ENCODE results near the gene BST2.
A peak's percentile ranks its signal among the peaks of the same experiment; 100 is the strongest.

The BST2 gene

DNA sequence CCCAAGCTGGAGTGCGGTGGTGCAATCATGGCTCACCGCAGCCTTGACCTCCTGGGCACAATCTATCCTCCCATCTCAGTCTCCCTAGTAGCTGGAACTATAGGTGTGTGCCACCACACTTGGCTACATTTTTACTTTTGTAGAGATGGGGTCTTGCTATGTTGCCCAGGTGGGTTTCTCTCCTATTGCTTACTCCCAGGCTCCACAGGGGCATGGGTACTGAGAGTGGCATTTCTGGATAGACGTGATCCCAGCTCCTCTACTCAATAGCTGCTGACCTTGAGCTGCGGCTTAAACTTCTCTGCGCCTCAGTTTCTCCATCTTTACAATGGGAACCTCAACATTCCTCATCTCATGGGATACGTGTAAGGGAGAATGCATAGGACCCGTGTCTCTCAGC, 26.0 kb upstream of the BST2 start:
- H3K4me1 ChIP-seq (ENCODE audit: low read length) = no peaks in the 10 kb centered on the region
- no peak for TF ChIP-seq EZH2phosphoT487 (IDR thresholded peaks at IDR 0.05; ENCODE audit: low read depth)
- TF ChIP-seq, protein P1, sequence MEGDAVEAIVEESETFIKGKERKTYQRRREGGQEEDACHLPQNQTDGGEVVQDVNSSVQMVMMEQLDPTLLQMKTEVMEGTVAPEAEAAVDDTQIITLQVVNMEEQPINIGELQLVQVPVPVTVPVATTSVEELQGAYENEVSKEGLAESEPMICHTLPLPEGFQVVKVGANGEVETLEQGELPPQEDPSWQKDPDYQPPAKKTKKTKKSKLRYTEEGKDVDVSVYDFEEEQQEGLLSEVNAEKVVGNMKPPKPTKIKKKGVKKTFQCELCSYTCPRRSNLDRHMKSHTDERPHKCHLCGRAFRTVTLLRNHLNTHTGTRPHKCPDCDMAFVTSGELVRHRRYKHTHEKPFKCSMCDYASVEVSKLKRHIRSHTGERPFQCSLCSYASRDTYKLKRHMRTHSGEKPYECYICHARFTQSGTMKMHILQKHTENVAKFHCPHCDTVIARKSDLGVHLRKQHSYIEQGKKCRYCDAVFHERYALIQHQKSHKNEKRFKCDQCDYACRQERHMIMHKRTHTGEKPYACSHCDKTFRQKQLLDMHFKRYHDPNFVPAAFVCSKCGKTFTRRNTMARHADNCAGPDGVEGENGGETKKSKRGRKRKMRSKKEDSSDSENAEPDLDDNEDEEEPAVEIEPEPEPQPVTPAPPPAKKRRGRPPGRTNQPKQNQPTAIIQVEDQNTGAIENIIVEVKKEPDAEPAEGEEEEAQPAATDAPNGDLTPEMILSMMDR (IDR thresholded peaks at IDR 0.05; ENCODE audit: low read depth, low read length) = no peak
- H3K79me2 ChIP-seq (ENCODE audit: low read length) = no peaks in the 10 kb centered on the region
- no peak overlapping the region for H3K4me3 ChIP-seq (ENCODE audit: low read length)
- no peaks in the 10 kb centered on the region for H4K20me1 ChIP-seq (ENCODE audit: insufficient read depth, low read length)
- no peaks in the 10 kb centered on the region for H3K27me3 ChIP-seq (ENCODE audit: low read depth, low read length)
- no peak overlapping the region for H3K27ac ChIP-seq (ENCODE audit: low read length)
- H3K9ac ChIP-seq (ENCODE audit: low read length) = no peak overlapping the region
- no peaks in the 10 kb centered on the region for H3K36me3 ChIP-seq (replicated peaks; ENCODE audit: low read depth, low read length)
- H2AFZ ChIP-seq (ENCODE audit: low read depth, low read length) = no peak overlapping the region
- no peaks in the 10 kb centered on the region for H3K9me3 ChIP-seq (ENCODE audit: insufficient read depth, low read length)
- H3K4me2 ChIP-seq (ENCODE audit: low read length) = no peak overlapping the region

DNA sequence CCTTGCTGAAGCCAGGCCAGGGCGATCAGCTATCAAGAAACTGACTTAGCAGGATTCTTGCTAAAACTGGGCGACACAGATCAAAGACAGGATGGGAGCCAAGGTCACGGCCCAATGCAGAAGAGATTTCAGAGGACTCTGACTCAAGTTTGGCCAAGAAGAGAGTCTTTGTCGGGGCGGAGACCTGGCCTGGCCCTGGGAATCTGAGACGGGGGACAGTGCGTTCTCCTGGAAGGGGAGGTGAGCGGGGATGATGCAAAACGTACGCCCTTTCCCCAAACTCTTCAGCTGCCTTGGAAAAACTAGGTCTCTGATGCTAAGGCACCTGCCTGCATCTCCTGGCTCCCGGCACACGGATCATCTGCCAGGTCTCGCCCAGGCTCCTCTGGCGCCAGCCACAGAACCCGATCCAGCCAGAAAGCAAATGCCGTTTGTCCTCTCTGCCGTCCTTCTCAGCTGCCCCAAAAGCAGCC, 24.2 kb upstream of the BST2 start:
- no peaks in the 10 kb centered on the region for H3K9me3 ChIP-seq (ENCODE audit: insufficient read depth, low read length)
- no peaks in the 10 kb centered on the region for H3K79me2 ChIP-seq (ENCODE audit: low read length)
- no peak overlapping the region for H3K27ac ChIP-seq (ENCODE audit: low read length)
- H3K9ac ChIP-seq (ENCODE audit: low read length) = no peak overlapping the region
- H3K27me3 ChIP-seq (ENCODE audit: low read depth, low read length) = no peaks in the 10 kb centered on the region
- H3K4me2 ChIP-seq (ENCODE audit: low read length) = no peak overlapping the region
- H3K4me3 ChIP-seq (ENCODE audit: low read length) = no peak overlapping the region
- no peak overlapping the region for H2AFZ ChIP-seq (ENCODE audit: low read depth, low read length)
- H3K36me3 ChIP-seq (replicated peaks; ENCODE audit: low read depth, low read length) = no peaks in the 10 kb centered on the region
- H4K20me1 ChIP-seq (ENCODE audit: insufficient read depth, low read length) = no peaks in the 10 kb centered on the region
- TF ChIP-seq, protein P1 (IDR thresholded peaks at IDR 0.05; ENCODE audit: low read depth, low read length) = no peak
- no peak for TF ChIP-seq EZH2phosphoT487 (IDR thresholded peaks at IDR 0.05; ENCODE audit: low read depth)
- H3K4me1 ChIP-seq (ENCODE audit: low read length) = no peaks in the 10 kb centered on the region

DNA sequence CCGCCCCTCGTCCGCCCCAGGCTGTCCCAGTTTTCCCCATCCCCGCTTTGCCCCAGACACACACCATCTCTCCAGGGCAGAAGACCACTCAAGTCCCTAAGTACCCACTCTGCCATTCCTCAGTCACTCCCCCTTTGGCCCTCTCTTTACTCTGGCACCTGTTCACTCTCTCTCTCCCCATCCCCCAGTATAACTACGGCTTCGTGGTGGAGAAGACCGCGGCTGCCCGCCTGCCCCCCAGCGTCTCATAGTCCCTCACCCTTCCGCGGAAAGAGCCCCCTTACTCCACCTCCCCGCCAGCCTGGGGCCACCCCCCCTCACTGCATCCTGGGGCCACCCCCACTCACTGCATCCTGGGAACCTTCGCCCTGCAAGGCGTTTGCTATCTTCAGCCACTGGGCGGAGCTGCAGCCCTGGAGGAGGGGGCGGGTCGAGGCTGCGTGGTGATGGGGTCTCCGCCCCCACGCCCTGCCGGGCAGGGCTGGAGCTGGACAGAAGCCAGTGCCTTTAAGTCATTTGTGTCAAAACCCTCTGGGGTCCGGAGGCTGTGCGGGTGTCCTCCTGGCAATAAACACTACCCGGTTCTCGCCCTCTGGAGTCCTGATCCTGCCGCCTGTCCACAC, 19.4 kb upstream of the BST2 start:
- H3K4me1 ChIP-seq (ENCODE audit: low read length) = peaks cover 7% of the 10 kb centered on the region
- TF ChIP-seq, protein P1 (IDR thresholded peaks at IDR 0.05; ENCODE audit: low read depth, low read length) = peak; percentile 66
- no peak for TF ChIP-seq EZH2phosphoT487 (IDR thresholded peaks at IDR 0.05; ENCODE audit: low read depth)
- H4K20me1 ChIP-seq (ENCODE audit: insufficient read depth, low read length) = no peaks in the 10 kb centered on the region
- 0 out of 2 replicates have a peak overlapping the region, but pooled peaks have one; percentile 8 for H3K9ac ChIP-seq (ENCODE audit: low read length)
- no peaks in the 10 kb centered on the region for H3K36me3 ChIP-seq (replicated peaks; ENCODE audit: low read depth, low read length)
- H3K27me3 ChIP-seq (ENCODE audit: low read depth, low read length) = no peaks in the 10 kb centered on the region
- H3K27ac ChIP-seq (ENCODE audit: low read length) = no peak overlapping the region
- peak overlapping the region; percentile 55 for H3K4me2 ChIP-seq (ENCODE audit: low read length)
- peak overlapping the region; percentile 60 for H3K4me3 ChIP-seq (ENCODE audit: low read length)
- no peaks in the 10 kb centered on the region for H3K9me3 ChIP-seq (ENCODE audit: insufficient read depth, low read length)
- H2AFZ ChIP-seq (ENCODE audit: low read depth, low read length) = no peak overlapping the region
- no peaks in the 10 kb centered on the region for H3K79me2 ChIP-seq (ENCODE audit: low read length)

DNA sequence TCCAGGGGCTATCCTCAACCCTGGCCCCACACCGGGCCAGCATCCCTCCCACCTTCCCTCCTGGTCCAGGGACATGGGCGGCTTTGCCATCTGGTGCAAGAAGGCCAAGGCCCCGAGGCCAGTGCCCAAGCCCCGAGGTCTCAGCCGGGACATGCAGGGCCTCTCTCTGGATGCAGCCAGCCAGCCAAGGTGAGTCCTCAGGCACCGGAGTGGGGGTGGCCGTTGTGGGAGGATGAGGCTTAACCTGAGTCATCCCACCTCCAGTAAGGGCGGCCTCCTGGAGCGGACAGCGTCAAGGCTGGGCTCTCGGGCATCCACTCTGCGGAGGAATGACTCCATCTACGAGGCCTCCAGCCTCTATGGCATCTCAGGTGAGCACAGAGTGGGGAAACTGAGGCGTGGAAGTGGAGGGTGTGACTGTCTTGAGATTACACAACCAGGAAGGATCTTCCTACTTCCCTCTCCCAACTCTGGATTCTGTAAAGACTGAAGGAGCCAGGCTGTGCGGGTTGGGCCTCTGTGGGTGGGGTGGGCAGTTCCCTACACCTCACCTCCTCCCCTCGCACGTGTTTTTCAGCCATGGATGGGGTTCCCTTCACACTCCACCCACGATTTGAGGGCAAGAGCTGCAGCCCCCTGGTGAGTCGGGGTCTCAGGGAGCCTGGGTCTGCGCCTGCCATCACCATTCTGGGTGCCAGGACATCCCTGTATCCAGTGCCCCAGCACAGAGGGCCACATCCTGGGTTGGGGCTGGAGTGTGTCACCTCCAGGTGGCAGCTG, 18.2 kb upstream of the BST2 start:
- Histone ChIP-seq H3K27me3 (ENCODE audit: low read depth, low read length) (no peaks in the 10 kb centered on the region), H3K27ac (ENCODE audit: low read length) (no peak overlapping the region), H3K4me2 (ENCODE audit: low read length) (no peak overlapping the region), H3K79me2 (ENCODE audit: low read length) (no peaks in the 10 kb centered on the region), H3K9ac (ENCODE audit: low read length) (no peak overlapping the region), H3K9me3 (ENCODE audit: insufficient read depth, low read length) (no peaks in the 10 kb centered on the region), H3K36me3 (replicated peaks; ENCODE audit: low read depth, low read length) (no peaks in the 10 kb centered on the region), H3K4me3 (ENCODE audit: low read length) (no peak overlapping the region), H2AFZ (ENCODE audit: low read depth, low read length) (no peak overlapping the region), H3K4me1 (ENCODE audit: low read length) (peaks cover 12% of the 10 kb centered on the region), H4K20me1 (ENCODE audit: insufficient read depth, low read length) (no peaks in the 10 kb centered on the region)
- TF ChIP-seq, protein P1 (IDR thresholded peaks at IDR 0.05; ENCODE audit: low read depth, low read length) = no peak
- no peak for TF ChIP-seq EZH2phosphoT487 (IDR thresholded peaks at IDR 0.05; ENCODE audit: low read depth)

Measured in OCI-LY3 (cell line).